Panc1 (cell line): ENCODE measurements around the gene FAM163B.

Experiments used
- CTCF ChIP-seq: fragments of 450-650 bp; IDR thresholded peaks from 2 replicates; pipeline ENCODE4 v1.5.1; 2017; ENCODE audit warnings: mild to moderate bottlenecking
- REST ChIP-seq, 2 experiments: IDR thresholded peaks; 2 replicates each; pipeline ENCODE4 v1.6.1; 2011 to 2012; ENCODE audit warnings: low read depth in 2 of 2, control low read depth in 1 of 2, low read length in 1 of 2, mild to moderate bottlenecking in 1 of 2, moderate library complexity in 1 of 2; ENCODE audit not compliant: insufficient read depth in 1 of 2
- SIN3A ChIP-seq: IDR thresholded peaks from 2 replicates; pipeline ENCODE4 v1.6.1; 2012; ENCODE audit warnings: low read depth, mild to moderate bottlenecking, low read length, moderate library complexity, borderline replicate concordance; ENCODE audit not compliant: insufficient read depth

DNA sequence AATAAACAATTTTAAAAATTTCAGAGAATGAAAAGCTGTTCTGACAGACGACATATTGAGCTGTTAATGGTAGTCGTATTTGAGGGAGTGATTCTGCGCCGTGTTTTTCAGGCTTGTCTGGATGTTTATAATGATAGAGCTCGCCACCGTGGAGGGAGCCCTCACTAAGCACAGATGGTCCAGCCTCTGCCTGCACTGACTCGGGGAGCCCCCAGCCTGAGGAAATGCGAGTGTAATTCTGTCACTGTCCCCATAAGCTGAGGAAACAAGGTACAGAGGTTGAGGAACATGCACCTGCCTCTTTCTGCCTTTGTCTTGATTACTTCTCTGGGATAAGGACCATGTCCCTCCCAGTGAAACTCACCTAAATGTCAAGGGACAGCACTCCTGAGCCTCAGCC is 19.6 kb upstream of the FAM163B start:
- TF ChIP-seq CTCF, result no peak
- no peak for TF ChIP-seq REST (IDR thresholded peaks at IDR 0.05; ENCODE audit: insufficient read depth in 1 of 2, low read depth in 2 of 2, low read length in 1 of 2)
- no peak for TF ChIP-seq SIN3A
